Suprapubic skin (tissue), 4 donors: Measurements from ENCODE around the gene POU2AF1. TPM values are rescaled to one million over a fixed set of nuclear protein-coding genes. Genes with fewer than 3 reads are reported as not detected.

ENCODE experiments used
- DNase-seq, 2 donors: peaks; one replicate each; pipeline ENCODE4 v3.0.0-alpha.2; 2019; ENCODE audit warnings: low spot score in 2 of 2
- H3K27ac ChIP-seq: fragments of 200-600 bp; sonication (generic); one replicate; pipeline ENCODE4 v1.5.1; 2019
- H3K27me3 ChIP-seq: fragments of 200-600 bp; sonication (generic); one replicate; pipeline ENCODE4 v1.5.1; 2019
- H3K36me3 ChIP-seq: fragments of 200-600 bp; sonication (generic); one replicate; pipeline ENCODE4 v1.5.1; 2019
- H3K4me1 ChIP-seq: fragments of 200-600 bp; sonication (generic); one replicate; pipeline ENCODE4 v1.5.1; 2019
- H3K4me3 ChIP-seq: fragments of 200-600 bp; sonication (generic); one replicate; pipeline ENCODE4 v1.5.1; 2019; ENCODE audit warnings: mild to moderate bottlenecking
- H3K9me3 ChIP-seq: fragments of 200-600 bp; sonication (generic); one replicate; pipeline ENCODE4 v1.5.1; 2019
- EP300 ChIP-seq: sonication (generic); formaldehyde crosslinking; IDR thresholded peaks from one replicate; pipeline ENCODE4 v1.6.1; 2017; ENCODE audit warnings: antibody characterized with exemption
- POLR2A ChIP-seq, 2 donors: fragments of 450-650 bp; IDR thresholded peaks; one replicate each; pipeline ENCODE4 v1.6.1; 2017; ENCODE audit warnings: antibody characterized with exemption in 2 of 2, mild to moderate bottlenecking in 2 of 2, moderate library complexity in 2 of 2
- POLR2AphosphoS5 ChIP-seq, 3 donors: sonication (generic); formaldehyde crosslinking; IDR thresholded peaks; one replicate each; pipeline ENCODE4 v1.6.1; 2017; ENCODE audit warnings: antibody characterized with exemption in 3 of 3
- WGBS: methylation state at CpG from one replicate; pipeline ENCODE4 v1.1.5; 2018; 5-methylcytosine and 5-hydroxymethylcytosine counted together
- total RNA-seq, 4 donors: library from RNA; depleted of rRNA; stranded (reverse); fragments of >200 nt; gene quantifications; one replicate each; pipeline ENCODE4 v1.1.0, GENCODE V29; 2016
- TF ChIP-seq, protein P1 (sequence below), 2 donors: fragments of 200-600 bp in 1 of 2; fragments of 450-650 bp in 1 of 2; sonication (generic) in 1 of 2; IDR thresholded peaks; one replicate each; pipeline ENCODE4 v1.5.1; 2016 to 2019; ENCODE audit warnings: antibody characterized with exemption in 2 of 2, mild to moderate bottlenecking in 1 of 2, moderate library complexity in 1 of 2

Gene POU2AF1
- total RNA-seq, 4 donors from 2014 or later: not detected

DNA sequence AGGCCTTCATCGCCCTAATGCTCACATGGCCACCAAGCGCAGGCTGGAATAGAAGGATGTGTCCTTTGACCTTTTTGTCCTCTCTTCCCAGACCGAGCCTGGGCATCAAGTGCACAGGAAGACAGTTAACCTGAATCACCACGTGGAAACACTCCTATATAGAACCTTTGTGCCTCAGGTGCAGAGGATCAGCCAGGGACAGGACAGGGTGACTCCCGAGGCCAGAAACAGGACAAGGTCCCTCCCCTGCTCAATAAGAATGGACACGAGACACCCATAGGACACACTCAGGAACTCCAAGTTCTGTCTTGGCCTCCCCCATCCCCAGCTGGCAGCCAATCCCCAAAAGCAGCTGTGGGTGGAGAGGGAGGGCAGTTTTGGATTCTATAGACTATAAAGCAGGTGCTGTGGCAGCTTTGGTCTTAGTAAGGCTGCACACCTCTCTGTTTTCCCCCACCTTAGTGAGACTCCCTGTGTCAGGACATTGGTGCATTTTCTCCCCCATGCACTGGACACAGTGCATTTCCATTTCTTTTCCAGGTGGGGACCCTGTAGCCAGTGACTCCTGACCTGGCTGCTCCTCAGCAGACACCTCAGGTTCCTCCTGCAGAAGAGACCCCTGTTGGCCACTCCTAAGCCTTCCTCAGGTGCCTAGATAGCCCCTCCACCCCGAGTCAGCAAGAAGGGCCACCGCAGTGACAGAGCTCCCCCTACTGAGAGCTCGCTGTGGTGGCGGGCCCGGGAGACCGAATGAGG, 43.6 kb upstream of the POU2AF1 start:
- WGBS: 46% methylated on average over 9 of the region's 12 CpGs
- Histone ChIP-seq H3K27ac (no peak overlapping the region), H3K9me3 (no peaks in the 10 kb centered on the region), H3K36me3 (no peaks in the 10 kb centered on the region), H3K4me3 (no peak overlapping the region), H3K27me3 (no peaks in the 10 kb centered on the region), H3K4me1 (peaks cover 40% of the 10 kb centered on the region)
- DNase-seq: no peak
- TF ChIP-seq EP300: no peak
- TF ChIP-seq, protein P1, sequence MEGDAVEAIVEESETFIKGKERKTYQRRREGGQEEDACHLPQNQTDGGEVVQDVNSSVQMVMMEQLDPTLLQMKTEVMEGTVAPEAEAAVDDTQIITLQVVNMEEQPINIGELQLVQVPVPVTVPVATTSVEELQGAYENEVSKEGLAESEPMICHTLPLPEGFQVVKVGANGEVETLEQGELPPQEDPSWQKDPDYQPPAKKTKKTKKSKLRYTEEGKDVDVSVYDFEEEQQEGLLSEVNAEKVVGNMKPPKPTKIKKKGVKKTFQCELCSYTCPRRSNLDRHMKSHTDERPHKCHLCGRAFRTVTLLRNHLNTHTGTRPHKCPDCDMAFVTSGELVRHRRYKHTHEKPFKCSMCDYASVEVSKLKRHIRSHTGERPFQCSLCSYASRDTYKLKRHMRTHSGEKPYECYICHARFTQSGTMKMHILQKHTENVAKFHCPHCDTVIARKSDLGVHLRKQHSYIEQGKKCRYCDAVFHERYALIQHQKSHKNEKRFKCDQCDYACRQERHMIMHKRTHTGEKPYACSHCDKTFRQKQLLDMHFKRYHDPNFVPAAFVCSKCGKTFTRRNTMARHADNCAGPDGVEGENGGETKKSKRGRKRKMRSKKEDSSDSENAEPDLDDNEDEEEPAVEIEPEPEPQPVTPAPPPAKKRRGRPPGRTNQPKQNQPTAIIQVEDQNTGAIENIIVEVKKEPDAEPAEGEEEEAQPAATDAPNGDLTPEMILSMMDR (IDR thresholded peaks at IDR 0.05): peak; percentile 30 to 41

DNA sequence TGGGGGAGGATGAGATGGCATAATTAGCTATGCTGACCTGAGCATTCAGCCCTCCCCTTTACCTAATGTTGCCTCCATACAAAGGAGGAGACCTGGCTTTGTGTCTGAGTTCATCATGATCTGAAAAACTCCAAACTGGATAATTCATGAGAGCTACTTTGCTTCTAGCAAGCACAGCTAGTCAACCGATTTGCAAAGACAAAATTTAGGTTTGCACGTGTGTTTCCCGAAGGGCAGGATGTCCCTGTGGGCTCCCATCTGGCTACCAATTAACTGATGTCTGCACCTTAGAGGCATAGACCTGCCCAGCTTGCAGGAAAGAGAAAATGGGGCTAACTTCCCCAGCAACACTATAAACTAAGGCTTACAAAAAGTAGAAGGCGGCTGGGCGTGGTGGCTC, 42.2 kb upstream of the POU2AF1 start:
- peaks cover 32% of the 10 kb centered on the region for H3K4me1 ChIP-seq
- 94% methylated on average over 4 of the region's 5 CpGs for WGBS

GRCh38 chr11:111419641-111420327, 40.7 kb upstream of the POU2AF1 start:
- DNase-seq: no peak
- no peaks in the 10 kb centered on the region for H3K27me3 ChIP-seq
- peaks cover 31% of the 10 kb centered on the region for H3K4me1 ChIP-seq
- H3K9me3 ChIP-seq: no peaks in the 10 kb centered on the region
- H3K36me3 ChIP-seq: no peaks in the 10 kb centered on the region
- H3K4me3 ChIP-seq: no peak overlapping the region
- TF ChIP-seq, protein P1 (IDR thresholded peaks at IDR 0.05): no peak
- no peak for TF ChIP-seq POLR2A (IDR thresholded peaks at IDR 0.05)
- TF ChIP-seq EP300: no peak
- TF ChIP-seq POLR2AphosphoS5 (IDR thresholded peaks at IDR 0.05): no peak
- WGBS: 58% methylated on average over 3 of the region's 5 CpGs
- H3K27ac ChIP-seq: no peak overlapping the region

More for the DNA sequence above, 42.2 kb upstream of the POU2AF1 start:
- H3K27me3 ChIP-seq: no peaks in the 10 kb centered on the region
- TF ChIP-seq POLR2AphosphoS5 (IDR thresholded peaks at IDR 0.05): no peak
- no peak for TF ChIP-seq POLR2A (IDR thresholded peaks at IDR 0.05)
- no peak for TF ChIP-seq EP300
- TF ChIP-seq, protein P1 (IDR thresholded peaks at IDR 0.05): no peak
- H3K27ac ChIP-seq: no peak overlapping the region
- H3K4me3 ChIP-seq: no peak overlapping the region
- H3K9me3 ChIP-seq: no peaks in the 10 kb centered on the region
- H3K36me3 ChIP-seq: no peaks in the 10 kb centered on the region
- no peak for DNase-seq

DNA sequence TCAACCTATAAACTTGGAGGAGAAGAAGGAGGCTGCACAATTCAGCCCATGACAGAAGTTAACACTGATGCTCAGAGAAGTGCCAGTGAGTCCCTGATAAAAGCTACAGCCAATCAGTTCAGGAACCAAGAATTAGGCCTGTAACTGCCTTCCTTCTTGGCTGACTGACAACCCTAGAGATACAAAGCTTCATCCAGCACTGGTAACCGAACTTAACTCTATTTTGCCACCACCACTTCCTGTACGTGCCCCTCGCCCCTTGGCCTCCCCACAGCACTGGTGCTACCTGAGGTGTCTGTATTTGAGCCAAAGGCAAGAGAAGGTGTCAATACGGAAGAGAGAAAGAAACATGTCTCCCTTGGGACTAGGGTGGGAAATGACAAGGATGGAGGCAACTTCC, 40.1 kb upstream of the POU2AF1 start:
- no peak for DNase-seq
- H3K9me3 ChIP-seq: no peaks in the 10 kb centered on the region
- H3K27me3 ChIP-seq: no peaks in the 10 kb centered on the region
- no peak for TF ChIP-seq POLR2A (IDR thresholded peaks at IDR 0.05)
- TF ChIP-seq, protein P1 (IDR thresholded peaks at IDR 0.05): no peak
- TF ChIP-seq EP300: no peak
- TF ChIP-seq POLR2AphosphoS5 (IDR thresholded peaks at IDR 0.05): no peak
- H3K36me3 ChIP-seq: no peaks in the 10 kb centered on the region
- 82% methylated on average over 4 of the region's 4 CpGs for WGBS
- peaks cover 33% of the 10 kb centered on the region for H3K4me1 ChIP-seq
- H3K27ac ChIP-seq: no peak overlapping the region
- H3K4me3 ChIP-seq: no peak overlapping the region

- Histone ChIP-seq H3K4me3 (no peak overlapping the region), H3K9me3 (no peaks in the 10 kb centered on the region), H3K27ac (no peak overlapping the region), H3K27me3 (no peaks in the 10 kb centered on the region), H3K36me3 (no peaks in the 10 kb centered on the region), H3K4me1 (peaks cover 33% of the 10 kb centered on the region)
- WGBS: 56% methylated on average over 5 of the region's 5 CpGs
- TF ChIP-seq, protein P1 (IDR thresholded peaks at IDR 0.05): no peak
- no peak for TF ChIP-seq POLR2A (IDR thresholded peaks at IDR 0.05)
- TF ChIP-seq POLR2AphosphoS5 (IDR thresholded peaks at IDR 0.05): no peak
- TF ChIP-seq EP300: no peak
- DNase-seq: no peak
Observed at GRCh38 chr11:111418436-111418787, 39.3 kb upstream of the POU2AF1 start.
